ENCODE measurements around the gene ALDH1A3.

The ALDH1A3 gene

GRCh38 chr15:100885116-100885515 is 5.5 kb downstream of the ALDH1A3 start:
- DNase-seq, result no peak

DNA sequence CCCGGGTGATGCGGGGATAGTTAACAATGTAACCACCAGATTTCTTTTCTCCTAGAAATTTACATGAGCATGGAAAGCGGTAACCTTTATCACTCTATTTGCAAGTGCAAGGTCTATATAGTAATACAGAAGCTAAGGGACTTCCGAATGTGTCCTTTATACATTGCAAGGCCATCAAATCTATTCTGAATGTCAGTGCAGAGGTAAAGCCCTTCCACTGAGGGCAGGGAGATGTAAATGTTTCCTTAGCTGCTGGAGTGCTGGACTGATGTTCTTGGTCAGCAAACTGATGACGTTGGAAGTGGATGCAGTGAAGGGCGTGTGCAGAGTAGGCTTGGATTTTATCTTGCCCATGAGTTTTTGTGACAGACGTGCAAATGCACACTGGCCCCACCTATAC is 6.2 kb downstream of the ALDH1A3 start:
- DNase-seq, result no peak

DNA sequence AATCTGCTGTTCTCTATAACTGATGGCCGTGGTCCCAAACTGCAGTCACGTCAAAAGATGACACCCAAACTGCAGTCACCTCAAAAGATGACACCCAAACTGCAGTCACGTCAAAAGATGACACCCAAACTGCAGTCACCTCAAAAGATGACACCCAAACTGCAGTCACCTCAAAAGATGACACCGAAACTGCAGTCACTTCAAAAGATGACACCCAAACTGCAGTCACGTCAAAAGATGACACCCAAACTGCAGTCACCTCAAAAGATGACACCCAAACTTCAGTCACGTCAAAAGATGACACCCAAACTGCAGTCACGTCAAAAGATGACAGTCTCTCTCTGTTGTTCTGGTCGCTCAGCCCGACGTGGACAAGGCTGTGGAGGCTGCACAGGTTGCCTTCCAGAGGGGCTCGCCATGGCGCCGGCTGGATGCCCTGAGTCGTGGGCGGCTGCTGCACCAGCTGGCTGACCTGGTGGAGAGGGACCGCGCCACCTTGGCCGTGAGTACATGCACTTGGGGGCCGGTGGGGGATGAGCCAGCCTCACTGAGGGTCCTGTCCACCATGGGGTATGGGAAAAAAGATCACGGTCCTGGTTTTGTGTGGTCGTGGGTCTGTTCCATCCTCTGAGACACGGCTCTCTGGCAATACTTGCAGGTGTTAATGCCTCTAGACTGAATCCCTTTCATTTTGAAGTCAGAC is 7.7 kb downstream of the ALDH1A3 start:
- no peak for DNase-seq

GRCh38 chr15:100889385-100890050 is 9.9 kb downstream of the ALDH1A3 start:
- DNase-seq, result peak; percentile 57

DNA sequence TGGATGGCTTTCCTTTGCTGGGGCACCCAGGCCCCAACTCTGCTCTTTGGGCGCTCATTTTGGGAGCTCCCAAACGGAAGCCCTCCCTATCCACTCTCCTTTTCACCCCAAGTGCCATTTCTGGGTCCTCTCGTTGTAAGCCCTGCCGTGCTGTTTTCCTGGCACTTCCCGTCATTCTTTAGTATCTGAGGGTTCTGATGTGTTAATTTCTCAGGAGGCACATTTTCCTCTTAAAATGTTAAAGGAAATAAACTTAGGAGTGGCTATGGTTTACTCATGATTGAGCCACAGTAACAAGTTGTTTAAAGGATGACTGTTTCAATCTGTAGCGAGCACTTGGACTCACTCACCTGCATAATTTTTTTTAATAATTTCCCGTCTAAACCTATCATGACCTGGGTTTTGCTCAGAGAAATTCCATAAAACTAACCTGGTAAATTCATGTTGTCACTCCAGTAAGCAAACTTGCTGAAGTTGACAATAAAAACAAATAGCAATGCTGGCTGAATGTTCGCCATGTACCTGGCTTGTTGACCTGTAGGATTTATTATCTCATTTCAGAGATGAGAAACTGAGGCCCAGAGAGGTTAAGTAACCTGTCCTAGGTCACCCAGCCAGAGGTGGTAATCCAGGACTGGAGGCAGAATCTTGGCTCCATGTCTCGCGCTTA is 10.6 kb downstream of the ALDH1A3 start:
- DNase-seq, result no peak

- DNase-seq, result no peak
Measured at GRCh38 chr15:100890850-100891249, 11.2 kb downstream of the ALDH1A3 start.

- peak; percentile 51 for DNase-seq
Measured at GRCh38 chr15:100891307-100892012, 11.8 kb downstream of the ALDH1A3 start.

- no peak for DNase-seq
Measured at GRCh38 chr15:100892013-100892355, 12.4 kb downstream of the ALDH1A3 start.

DNA sequence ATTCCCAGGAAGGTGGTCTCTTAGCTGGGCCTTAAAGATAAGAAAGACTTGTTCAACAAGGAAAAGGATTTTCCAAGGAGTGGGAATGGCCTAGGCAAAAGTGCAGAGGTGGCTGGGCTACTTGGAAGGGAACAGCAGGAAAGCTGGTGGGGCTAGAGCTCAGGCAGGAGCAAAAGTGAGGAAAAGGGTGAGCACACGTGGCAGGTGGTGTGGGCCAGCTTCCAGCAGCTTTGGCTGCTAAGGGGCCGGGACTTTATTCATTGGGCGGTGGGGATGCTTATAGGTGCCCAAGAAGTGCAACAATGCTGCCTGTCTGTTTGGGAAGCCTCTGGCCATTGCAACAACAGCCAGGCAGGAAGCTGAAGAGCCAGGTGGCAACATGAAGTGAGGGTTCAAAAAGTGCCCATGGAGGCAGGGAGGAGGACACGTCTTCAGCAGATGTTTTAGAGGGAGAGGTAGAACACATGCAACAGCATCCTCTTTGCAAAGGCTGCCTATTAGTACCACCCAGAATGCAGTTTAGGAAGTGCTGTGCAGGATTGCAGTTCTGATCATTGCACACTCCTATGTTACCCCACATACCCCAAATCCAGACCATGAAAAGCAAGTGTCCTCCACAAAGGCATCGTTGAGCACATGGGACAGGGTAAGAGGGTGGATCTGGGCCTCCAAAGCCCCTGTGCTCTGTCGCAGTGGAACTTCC is 13.8 kb downstream of the ALDH1A3 start:
- no peak for DNase-seq

DNA sequence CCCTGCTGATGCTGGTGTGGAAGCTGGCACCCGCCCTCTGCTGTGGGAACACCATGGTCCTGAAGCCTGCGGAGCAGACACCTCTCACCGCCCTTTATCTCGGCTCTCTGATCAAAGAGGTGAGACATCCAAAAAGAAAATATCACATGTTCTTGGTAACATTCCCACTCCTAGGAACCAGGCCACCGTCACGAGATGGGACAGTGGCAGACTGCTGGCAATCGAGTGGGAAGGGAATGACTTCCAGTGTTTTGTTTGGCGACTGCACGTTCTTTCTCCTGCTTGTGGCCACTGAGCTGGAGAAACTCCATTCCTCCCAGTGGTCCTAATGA is 14.3 kb downstream of the ALDH1A3 start:
- DNase-seq, result no peak

GRCh38 chr15:100895721-100896120 is 16.1 kb downstream of the ALDH1A3 start:
- no peak for DNase-seq

DNA sequence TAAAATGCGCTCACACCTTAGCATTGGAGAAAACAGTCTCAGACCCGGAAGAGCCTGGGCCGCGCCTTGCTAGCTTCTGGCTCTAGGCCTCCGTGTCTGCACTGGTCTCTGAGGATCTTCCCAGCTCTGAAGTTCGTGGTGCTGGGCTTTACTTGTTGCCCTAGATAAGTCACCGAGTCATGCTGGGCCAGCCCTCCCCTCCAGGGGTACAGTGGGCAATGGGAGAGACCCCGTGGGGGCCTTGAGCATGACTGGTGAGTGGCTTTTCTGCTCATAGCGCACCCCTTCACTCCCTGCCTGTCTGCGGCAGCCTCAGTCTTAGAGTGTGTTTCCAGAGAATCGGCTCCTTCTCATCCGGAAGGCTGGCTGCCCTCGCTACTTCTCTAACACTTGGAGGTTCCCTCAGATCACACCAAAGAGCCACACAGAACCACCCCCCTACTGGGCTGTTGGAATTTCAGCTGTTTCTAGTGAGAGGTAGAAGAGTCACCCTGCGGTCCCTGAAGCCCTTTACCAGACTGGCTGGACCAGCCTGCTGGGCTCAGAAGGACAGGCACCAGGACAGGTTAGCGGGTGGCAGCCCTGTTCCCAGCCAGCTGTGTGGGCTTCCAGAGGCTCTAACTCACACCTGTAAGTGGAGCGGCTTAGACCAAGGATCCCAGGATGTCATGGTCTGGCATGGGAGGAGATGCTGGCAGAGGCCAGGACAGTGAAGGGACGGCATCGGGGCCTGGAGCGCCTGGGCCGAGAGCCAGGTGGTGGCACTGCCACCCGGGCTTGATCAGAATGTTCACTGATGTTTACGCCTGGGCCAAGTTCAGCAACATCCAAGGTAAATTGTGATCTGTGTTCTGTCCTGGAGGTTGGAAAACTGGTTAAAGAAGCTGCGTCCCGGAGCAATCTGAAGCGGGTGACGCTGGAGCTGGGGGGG is 17.9 kb downstream of the ALDH1A3 start:
- DNase-seq, result no peak

DNA sequence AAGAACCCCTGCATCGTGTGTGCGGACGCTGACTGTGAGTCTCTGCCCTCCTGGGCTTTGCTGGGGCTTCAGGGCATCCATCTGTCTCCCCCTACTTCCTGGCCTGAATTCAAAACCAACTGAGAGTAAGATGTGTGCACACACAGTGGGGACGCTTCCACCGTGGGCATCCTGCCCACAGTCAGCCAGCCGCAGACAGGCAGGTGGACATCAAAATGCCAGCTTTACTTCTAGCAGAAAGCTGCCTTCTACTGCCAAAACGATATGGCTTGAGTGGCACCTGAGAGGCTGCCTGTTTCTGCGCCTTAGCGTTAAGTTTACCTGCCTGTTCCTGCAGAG is 18.5 kb downstream of the ALDH1A3 start:
- no peak for DNase-seq

DNA sequence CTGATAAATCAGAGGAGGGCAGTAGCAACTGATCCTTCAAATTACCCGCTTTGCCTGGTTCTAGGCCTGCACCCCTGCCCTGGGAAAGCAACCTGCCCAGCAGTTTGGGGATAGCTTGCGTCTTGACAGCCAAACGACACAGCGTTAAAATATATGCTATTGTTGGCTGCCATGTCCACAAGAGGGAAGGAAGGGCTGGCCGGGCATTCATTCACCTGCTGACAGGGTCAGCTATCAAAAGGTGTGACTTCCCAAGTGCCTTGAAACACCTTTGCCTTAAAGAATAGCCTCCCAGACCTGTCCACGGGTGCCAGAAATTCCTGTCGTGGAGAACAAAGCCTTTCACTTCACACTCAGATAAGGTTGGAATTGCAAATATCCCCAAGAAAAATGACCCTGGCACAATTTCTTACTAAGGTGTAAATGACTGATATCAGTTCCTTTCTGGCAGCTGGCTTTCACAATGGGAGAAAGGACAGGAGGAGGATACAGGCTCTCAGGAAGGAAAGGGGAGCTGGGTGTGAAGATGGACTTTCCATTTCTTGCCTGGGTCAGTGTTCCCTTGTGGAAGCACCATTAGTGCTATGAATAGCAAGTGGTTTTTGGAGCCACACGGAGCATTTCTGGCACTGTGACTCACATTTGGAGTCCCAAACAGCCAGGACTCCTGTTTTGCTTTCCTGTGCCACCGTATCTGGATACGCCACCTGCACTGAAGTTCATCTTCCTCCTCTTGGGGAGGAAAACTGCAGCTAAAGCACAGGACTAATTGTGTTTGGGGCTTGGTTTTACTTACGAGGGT is 19.2 kb downstream of the ALDH1A3 start:
- no peak for DNase-seq

- no peak for DNase-seq
Measured at GRCh38 chr15:100899601-100900000, 20.0 kb downstream of the ALDH1A3 start.

DNA sequence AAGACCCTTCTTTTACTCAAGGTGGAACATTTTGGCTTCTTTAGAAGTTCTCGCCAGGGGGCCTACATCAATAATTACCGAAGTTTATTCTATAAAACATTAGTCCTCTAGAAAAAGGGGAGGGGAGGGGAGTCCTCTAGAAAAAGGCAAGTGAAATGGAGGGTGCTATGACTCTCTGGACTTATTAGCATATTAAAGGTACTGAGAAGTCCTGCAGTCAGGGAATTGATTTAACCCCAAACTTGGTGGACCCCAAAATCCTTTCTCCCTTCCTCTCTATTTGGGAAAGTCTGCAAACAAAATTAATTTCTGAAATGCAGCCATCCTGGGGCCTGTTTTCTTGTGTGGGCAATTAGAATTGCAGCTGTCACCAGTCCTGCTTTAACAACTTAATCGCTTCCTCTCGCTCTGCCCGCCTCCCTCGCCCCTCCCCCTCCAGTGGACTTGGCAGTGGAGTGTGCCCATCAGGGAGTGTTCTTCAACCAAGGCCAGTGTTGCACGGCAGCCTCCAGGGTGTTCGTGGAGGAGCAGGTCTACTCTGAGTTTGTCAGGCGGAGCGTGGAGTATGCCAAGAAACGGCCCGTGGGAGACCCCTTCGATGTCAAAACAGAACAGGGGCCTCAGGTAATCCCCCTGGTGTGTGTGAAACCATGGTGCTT is 20.6 kb downstream of the ALDH1A3 start:
- DNase-seq, result peak; percentile 58

DNA sequence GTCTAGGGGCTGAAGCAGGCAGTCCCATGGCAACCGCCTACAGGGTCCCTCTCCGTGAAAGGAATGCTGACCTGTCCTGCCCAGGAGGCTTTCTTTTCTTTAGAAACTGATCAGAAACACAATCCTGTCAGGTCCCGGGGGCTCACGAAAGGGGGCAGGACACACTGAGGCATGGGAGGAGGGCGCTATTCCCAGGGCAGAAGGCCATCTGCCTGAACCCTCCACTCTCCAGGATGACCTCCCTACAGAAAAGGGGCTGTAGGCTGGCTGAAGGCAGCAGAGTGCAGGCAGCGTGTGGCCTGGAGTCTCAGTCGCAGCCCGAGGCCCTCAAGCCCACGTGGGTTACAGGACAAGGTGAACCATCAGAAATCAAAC is 21.2 kb downstream of the ALDH1A3 start:
- no peak for DNase-seq

DNA sequence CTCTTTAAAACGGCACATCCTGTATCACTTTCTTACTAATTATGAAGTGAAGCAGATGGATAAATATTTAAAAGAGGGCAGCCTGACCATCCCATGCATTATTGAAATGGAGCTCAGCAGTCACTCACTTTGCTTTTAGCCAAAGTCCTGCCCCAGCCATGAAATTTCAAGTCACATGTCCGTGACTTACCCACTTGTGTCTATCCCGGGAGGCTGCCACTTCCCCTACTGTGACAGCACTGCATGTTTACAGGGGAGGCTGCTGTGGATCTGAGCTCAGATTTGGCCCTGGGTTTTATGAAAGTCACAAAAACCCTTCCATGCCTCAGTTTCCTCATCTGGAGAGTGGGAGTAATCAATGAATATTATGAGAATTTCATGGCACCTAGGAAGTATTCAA is 21.7 kb downstream of the ALDH1A3 start:
- DNase-seq, result no peak

DNA sequence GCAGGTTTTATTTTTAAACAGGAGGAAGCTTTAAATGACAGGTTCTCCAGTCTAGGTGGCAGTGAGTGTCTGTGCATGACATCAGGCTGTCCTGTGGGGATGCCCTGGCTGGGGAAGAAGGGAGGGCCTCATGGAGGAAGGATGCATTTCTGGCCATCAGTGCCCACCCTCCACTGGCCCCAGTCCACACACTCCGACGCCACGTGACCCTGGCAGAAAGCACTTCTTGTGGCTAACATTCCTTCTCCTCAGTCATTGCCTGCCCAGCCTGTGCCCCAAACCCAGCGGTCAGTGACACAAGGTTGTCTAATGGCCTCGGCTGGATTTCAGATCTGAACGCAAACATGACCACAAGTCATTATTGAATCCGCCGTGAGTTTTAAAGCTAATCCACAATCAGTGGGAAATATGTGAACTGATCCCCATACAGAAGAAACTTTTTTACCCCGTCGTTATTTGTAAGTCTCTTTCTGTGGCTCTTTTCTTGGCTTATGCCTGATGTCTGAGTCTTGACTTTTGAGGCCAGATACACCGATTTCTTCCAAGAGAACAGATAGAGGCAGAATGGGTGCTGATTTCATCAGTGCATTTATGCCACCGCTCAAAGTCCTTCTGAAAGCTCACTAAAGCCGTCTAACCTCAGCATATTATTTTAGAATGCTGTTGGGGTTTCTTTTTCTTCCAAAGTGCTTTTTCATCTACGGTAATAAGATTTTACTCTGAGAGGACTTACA is 22.2 kb downstream of the ALDH1A3 start:
- peak; percentile 68 for DNase-seq
